ENCODE data around the gene HES2.
"Not testable (repeated sequence)": the region's sequence is repeated elsewhere in the genome, so short reads cannot be mapped to it uniquely, and the experiment has no call there.

HES2 gene

GRCh38 chr1:6435129-6435528, 15.4 kb upstream of the HES2 start:
- DNase-seq = no peak

- no peak for DNase-seq
Measured at GRCh38 chr1:6434186-6434585, 14.5 kb upstream of the HES2 start.

GRCh38 chr1:6431645-6432579, 12.2 kb upstream of the HES2 start:
- DNase-seq = not testable (repeated sequence)

GRCh38 chr1:6429660-6430411, 10.1 kb upstream of the HES2 start:
- DNase-seq = not testable (repeated sequence)

GRCh38 chr1:6428453-6428852, 8.7 kb upstream of the HES2 start:
- not testable (repeated sequence) for DNase-seq

GRCh38 chr1:6427441-6428390, 8.0 kb upstream of the HES2 start:
- DNase-seq = no peak

- DNase-seq = no peak
Measured at GRCh38 chr1:6426972-6427350, 7.2 kb upstream of the HES2 start.

- no peak for DNase-seq
Measured at GRCh38 chr1:6426277-6426971, 6.7 kb upstream of the HES2 start.

GRCh38 chr1:6425658-6426057, 5.9 kb upstream of the HES2 start:
- DNase-seq = no peak

GRCh38 chr1:6424619-6425593, 5.2 kb upstream of the HES2 start, which contains the start of gene ESPN:
Gene ESPN, plus strand, starts transcription at chr1:6424776. Its CDS starts 180 bp downstream, at chr1:6424956.
- no peak for DNase-seq

- DNase-seq = no peak
Measured at GRCh38 chr1:6424000-6424565, 4.4 kb upstream of the HES2 start.

GRCh38 chr1:6423321-6423999, 3.7 kb upstream of the HES2 start:
- DNase-seq = peak; percentile 55

- no peak for DNase-seq
Measured at GRCh38 chr1:6421266-6421665, 1.5 kb upstream of the HES2 start.

GRCh38 chr1:6420454-6421042, 829 bp upstream of the HES2 start:
- DNase-seq = no peak

GRCh38 chr1:6419397-6419803, 319 bp downstream of the HES2 start:
- DNase-seq = peak; percentile 18

- DNase-seq = no peak
Measured at GRCh38 chr1:6418668-6419396, 887 bp downstream of the HES2 start.

GRCh38 chr1:6417961-6418667, 1.6 kb downstream of the HES2 start:
- no peak for DNase-seq

- DNase-seq = no peak
Measured at GRCh38 chr1:6416906-6417305, 2.8 kb downstream of the HES2 start.
